GM12865 (cell line): ENCODE results near the gene IRF4.
A peak's percentile ranks its signal among the peaks of the same experiment; 100 is the strongest.

Source experiments
- DNase-seq: peaks from one replicate; pipeline ENCODE4 v3.0.0; 2010; ENCODE audit warnings: low read depth
- H3K4me3 ChIP-seq: 2 replicates; pipeline ENCODE4 v1.5.1; 2011; ENCODE audit warnings: mild to moderate bottlenecking, low read depth, low read length, control low read depth
- TF ChIP-seq, protein P1 (sequence below): IDR thresholded peaks from 2 replicates; pipeline ENCODE4 v1.5.1; 2011; ENCODE audit warnings: low read length, control low read depth, low read depth, inconsistent platforms; ENCODE audit not compliant: insufficient read depth; ENCODE audit errors: missing control alignments

The IRF4 gene

DNA sequence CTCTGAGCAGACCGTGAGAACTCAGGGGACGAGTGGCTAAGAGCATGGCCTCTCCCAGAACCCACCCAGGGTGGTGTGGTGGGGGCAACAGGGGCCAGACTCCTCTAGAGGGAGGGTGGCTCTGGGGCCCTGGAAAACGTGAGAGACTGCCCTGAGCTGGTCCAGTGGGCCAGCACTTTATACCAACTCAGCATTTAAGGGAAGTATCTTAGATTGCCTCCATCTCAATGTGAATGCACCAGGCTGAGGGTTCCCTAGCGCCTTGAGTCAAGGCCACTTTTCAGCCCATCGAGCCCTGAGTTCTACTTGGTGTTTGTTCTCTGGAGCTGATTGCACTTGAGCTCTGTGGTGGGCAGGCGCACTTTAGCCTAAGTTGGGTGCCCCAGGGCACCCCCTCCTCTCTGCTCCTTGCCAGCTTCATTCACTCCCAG is 42.0 kb upstream of the IRF4 start:
- no peak overlapping the region for H3K4me3 ChIP-seq
- TF ChIP-seq, protein P1, sequence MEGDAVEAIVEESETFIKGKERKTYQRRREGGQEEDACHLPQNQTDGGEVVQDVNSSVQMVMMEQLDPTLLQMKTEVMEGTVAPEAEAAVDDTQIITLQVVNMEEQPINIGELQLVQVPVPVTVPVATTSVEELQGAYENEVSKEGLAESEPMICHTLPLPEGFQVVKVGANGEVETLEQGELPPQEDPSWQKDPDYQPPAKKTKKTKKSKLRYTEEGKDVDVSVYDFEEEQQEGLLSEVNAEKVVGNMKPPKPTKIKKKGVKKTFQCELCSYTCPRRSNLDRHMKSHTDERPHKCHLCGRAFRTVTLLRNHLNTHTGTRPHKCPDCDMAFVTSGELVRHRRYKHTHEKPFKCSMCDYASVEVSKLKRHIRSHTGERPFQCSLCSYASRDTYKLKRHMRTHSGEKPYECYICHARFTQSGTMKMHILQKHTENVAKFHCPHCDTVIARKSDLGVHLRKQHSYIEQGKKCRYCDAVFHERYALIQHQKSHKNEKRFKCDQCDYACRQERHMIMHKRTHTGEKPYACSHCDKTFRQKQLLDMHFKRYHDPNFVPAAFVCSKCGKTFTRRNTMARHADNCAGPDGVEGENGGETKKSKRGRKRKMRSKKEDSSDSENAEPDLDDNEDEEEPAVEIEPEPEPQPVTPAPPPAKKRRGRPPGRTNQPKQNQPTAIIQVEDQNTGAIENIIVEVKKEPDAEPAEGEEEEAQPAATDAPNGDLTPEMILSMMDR: no peak
- no peak for DNase-seq

DNA sequence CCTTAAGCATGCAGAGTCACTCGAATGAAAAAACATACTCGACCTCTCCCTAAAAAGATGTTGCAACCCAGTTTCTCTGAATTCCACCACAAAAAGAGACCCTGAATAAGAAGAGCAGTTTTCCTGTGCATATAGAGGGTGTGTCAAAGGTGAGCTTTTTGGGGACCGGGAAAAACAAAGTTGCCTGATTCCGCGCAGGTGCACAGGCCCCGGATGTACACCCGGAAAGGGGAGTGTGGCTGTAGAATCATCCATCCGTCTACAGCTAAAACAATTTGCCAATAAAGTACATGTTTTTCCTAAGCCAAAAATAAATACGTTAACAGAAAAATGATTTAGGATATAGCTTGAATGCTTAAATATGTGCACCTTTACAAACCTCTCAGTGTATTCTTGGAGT is 41.2 kb upstream of the IRF4 start:
- DNase-seq: no peak
- no peak overlapping the region for H3K4me3 ChIP-seq
- TF ChIP-seq, protein P1: no peak

DNA sequence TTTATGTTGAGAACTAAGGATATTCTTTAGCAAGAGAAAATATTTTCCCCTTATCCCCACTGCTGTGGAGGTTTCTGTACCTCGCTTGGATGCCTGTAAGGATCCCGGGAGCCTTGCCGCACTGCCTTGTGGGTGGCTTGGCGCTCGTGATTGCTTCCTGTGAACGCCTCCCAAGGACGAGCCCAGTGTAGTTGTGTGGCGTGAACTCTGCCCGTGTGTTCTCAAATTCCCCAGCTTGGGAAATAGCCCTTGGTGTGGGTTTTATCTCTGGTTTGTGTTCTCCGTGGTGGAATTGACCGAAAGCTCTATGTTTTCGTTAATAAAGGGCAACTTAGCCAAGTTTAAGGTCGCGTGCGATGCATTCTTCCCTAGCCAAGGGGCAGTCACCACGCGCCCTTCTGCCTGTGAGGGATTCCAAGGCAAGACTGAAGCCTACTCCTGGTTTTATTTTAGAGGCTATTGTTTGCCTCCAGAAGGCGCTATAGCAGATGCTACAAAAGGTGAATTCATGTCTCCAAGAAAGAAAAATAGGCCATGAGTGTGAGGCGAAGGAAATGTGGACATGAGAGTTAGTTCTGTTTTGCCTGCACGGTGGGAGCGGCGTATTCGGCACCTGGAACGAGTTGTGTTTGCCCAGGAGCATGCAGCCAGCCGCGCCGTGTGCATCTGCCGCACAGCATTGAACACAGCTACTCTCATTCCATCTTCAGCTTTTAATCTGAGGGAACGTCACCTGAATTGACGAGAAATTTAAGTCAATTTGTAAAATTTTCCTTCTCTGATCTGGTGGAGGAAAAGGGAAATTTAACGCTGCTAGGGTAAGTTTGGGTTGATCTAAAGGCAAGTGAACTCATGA is 40.3 kb upstream of the IRF4 start:
- no peak for DNase-seq
- H3K4me3 ChIP-seq: no peak overlapping the region
- TF ChIP-seq, protein P1: peak; percentile 11

DNA sequence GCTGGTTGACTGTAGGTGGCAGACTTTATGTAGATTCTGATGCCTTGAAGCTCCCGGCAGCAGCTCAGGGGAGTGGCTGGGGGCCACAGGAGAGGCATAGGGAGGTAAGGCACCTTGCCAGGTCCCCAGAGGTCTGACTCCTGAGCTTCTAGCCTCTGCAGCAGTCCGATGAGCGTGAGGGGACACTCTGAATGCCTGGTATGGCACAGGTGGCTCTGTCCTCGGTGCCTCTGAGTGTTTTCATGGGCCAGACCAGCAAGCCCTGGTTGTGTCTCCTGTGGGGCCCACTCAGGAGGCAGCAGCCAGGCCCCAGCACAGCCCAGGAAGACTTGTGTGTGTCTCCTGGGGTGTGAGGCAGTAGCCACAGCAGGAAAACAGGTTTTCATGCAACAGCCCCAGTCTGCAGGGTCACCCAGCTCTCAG is 39.7 kb upstream of the IRF4 start:
- no peak for DNase-seq
- no peak overlapping the region for H3K4me3 ChIP-seq
- TF ChIP-seq, protein P1: no peak

DNA sequence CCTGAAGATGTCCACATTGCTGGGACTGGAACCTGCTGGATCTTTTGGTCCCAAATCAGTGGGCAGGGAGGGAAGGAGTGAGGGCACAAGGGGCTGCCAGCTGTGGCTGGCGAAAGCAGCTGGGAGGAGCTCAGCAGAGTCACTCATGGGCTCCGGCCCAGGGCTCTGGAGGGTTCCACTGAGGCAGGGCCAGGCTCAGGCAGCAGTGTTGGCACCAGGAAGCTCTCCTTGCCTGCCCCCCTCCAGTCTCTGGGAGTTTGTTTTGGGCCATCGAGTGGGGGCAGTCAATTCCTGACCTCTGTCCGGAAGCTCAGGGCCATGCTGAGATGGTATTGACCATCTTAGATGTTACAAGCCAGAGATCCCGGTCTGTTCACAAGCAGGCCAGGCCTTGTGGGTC is 39.1 kb upstream of the IRF4 start:
- no peak overlapping the region for H3K4me3 ChIP-seq
- DNase-seq: no peak
- TF ChIP-seq, protein P1: no peak

DNA sequence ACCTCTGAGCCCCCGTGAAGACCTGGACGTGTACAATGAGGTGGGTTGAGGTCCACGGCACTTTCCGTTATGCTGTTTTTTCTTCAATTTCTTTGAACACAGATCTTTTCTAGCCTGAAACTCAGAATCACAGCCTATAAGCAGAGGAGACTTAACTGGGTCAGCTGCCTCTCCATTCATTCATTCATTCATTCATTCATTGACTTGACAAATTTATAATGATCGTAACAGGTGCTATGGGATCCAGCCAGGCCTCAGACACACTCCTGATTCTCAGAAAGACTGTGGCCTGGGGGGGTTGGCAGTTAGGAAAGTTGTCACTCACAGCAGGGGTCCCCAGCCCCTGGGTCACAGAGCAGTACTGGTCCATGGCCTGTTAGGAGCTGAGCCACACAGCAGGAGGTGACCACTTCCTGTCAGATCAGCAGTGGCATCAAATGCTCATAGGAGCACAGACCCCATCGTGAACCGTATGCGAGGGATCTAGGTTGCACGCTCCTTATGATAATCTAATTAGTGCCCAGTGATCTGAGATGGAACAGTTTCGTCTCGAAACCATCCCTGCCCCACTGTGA is 38.6 kb upstream of the IRF4 start:
- TF ChIP-seq, protein P1: no peak
- no peak for DNase-seq
- no peak overlapping the region for H3K4me3 ChIP-seq
